ENCODE measurements around the gene C1orf232. TPM values are rescaled to one million over a fixed set of nuclear protein-coding genes. Genes with fewer than 3 reads are reported as not detected.
A peak's percentile ranks its signal among the peaks of the same experiment; 100 is the strongest.

The C1orf232 gene
- total and polyA plus RNA-seq, 9 of the 15 experiments (the other 6 are each of a cell fraction or from before 2014, with no cell fraction given) = not detected

DNA sequence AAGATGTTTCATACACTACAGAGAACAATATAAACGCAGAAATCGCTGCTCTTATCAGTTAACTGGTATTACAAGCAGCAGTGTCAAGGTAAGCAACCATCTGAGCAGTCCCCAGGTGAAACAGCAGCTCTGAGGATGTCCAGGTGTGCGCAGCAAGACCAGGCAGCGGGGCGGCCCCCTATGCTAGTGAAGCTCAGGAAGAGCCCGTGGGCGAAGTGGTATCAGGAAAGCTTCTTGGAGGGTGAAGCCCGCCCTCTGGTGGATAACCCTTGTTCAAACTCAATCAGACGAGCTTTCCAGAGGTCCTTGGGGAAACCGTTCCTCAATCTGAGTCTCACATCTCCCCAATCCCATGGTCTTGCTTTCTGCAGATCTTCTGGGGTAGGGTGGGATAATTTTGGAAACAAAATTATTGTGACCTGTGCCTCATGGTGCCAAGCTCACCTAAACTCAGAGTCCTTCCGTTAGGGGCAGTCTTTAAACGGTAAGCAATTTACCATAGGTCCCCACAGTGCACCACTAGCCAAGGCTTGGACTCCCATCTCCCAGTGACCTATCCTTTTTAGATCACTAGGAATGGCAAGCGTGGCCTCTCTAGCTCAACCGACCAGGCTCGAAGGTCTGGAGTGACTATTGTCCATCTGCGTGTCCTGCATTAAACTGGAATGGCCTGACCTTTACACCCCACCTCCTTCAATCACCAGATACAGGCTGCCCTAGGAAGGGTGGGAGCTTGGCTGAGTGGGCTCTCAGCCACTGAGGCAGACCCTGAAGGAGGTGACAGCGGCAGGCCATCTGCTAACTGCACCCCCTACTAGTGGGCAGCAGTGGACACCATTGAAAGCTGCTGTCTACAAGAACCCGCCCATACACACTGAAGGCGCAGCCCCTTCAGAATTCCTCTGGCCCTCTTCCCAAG lies 23.5 kb downstream of the C1orf232 start (continued):
- TF ChIP-seq ETV5 (CRISPR knock-in tag; IDR thresholded peaks at IDR 0.05; ENCODE audit: low read depth) (peak; percentile 52; the same call in 1 of the 2 replicates), CBX1 (IDR thresholded peaks at IDR 0.05; ENCODE audit: low read depth) (no peak), E2F5 (CRISPR knock-in tag; IDR thresholded peaks at IDR 0.05) (no peak), OTX1 (CRISPR knock-in tag; IDR thresholded peaks at IDR 0.05) (no peak), HMG20A (CRISPR knock-in tag; conservative IDR thresholded peaks at IDR 0.05) (no peak), EP400 (IDR thresholded peaks at IDR 0.05) (peak; percentile 57), CXXC5 (CRISPR knock-in tag; IDR thresholded peaks at IDR 0.05) (peak; percentile 55), ZNF165 (CRISPR knock-in tag; IDR thresholded peaks at IDR 0.05; ENCODE audit: borderline replicate concordance) (0 out of 2 replicates have a peak, but pooled peaks have one; percentile 46), ZNF184 (CRISPR knock-in tag; IDR thresholded peaks at IDR 0.05) (no peak), SREBF2 (CRISPR knock-in tag; IDR thresholded peaks at IDR 0.05) (0 out of 2 replicates have a peak, but pooled peaks have one; percentile 90), CREM (IDR thresholded peaks at IDR 0.05; ENCODE audit: low read depth) (peak; percentile 35; the same call in 1 of the 2 replicates), ZFX (CRISPR knock-in tag; IDR thresholded peaks at IDR 0.05) (no peak), FUS (optimal IDR thresholded peaks at IDR 0.05; ENCODE audit: low read depth, low read length) (no peak), ATF6 (CRISPR knock-in tag; IDR thresholded peaks at IDR 0.05) (0 out of 2 replicates have a peak, but pooled peaks have one; percentile 31)
- TF ChIP-seq, protein P1, sequence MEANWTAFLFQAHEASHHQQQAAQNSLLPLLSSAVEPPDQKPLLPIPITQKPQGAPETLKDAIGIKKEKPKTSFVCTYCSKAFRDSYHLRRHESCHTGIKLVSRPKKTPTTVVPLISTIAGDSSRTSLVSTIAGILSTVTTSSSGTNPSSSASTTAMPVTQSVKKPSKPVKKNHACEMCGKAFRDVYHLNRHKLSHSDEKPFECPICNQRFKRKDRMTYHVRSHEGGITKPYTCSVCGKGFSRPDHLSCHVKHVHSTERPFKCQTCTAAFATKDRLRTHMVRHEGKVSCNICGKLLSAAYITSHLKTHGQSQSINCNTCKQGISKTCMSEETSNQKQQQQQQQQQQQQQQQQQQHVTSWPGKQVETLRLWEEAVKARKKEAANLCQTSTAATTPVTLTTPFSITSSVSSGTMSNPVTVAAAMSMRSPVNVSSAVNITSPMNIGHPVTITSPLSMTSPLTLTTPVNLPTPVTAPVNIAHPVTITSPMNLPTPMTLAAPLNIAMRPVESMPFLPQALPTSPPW (CRISPR knock-in tag; IDR thresholded peaks at IDR 0.05) = peak; percentile 43; the same call in 1 of the 2 replicates
- TF ChIP-seq, protein P2, sequence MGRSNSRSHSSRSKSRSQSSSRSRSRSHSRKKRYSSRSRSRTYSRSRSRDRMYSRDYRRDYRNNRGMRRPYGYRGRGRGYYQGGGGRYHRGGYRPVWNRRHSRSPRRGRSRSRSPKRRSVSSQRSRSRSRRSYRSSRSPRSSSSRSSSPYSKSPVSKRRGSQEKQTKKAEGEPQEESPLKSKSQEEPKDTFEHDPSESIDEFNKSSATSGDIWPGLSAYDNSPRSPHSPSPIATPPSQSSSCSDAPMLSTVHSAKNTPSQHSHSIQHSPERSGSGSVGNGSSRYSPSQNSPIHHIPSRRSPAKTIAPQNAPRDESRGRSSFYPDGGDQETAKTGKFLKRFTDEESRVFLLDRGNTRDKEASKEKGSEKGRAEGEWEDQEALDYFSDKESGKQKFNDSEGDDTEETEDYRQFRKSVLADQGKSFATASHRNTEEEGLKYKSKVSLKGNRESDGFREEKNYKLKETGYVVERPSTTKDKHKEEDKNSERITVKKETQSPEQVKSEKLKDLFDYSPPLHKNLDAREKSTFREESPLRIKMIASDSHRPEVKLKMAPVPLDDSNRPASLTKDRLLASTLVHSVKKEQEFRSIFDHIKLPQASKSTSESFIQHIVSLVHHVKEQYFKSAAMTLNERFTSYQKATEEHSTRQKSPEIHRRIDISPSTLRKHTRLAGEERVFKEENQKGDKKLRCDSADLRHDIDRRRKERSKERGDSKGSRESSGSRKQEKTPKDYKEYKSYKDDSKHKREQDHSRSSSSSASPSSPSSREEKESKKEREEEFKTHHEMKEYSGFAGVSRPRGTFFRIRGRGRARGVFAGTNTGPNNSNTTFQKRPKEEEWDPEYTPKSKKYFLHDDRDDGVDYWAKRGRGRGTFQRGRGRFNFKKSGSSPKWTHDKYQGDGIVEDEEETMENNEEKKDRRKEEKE (IDR thresholded peaks at IDR 0.05; ENCODE audit: borderline replicate concordance in 1 of 2, control insufficient read depth in 1 of 2, low read depth in 2 of 2, low read length in 1 of 2) = no peak
- TF ChIP-seq, protein P3, sequence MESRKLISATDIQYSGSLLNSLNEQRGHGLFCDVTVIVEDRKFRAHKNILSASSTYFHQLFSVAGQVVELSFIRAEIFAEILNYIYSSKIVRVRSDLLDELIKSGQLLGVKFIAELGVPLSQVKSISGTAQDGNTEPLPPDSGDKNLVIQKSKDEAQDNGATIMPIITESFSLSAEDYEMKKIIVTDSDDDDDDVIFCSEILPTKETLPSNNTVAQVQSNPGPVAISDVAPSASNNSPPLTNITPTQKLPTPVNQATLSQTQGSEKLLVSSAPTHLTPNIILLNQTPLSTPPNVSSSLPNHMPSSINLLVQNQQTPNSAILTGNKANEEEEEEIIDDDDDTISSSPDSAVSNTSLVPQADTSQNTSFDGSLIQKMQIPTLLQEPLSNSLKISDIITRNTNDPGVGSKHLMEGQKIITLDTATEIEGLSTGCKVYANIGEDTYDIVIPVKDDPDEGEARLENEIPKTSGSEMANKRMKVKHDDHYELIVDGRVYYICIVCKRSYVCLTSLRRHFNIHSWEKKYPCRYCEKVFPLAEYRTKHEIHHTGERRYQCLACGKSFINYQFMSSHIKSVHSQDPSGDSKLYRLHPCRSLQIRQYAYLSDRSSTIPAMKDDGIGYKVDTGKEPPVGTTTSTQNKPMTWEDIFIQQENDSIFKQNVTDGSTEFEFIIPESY (CRISPR knock-in tag; IDR thresholded peaks at IDR 0.05) = peak; percentile 61
